GM19395 (cell line): ENCODE results near the gene GPM6B.

Experiments used
- ATAC-seq: cut with Tn5 transposase; IDR thresholded peaks from one replicate; pipeline ENCODE4 v1.9.1; 2021; ENCODE audit warnings: mild to moderate bottlenecking, moderate library complexity; ENCODE audit not compliant: unreplicated experiment

Gene GPM6B, protein sequence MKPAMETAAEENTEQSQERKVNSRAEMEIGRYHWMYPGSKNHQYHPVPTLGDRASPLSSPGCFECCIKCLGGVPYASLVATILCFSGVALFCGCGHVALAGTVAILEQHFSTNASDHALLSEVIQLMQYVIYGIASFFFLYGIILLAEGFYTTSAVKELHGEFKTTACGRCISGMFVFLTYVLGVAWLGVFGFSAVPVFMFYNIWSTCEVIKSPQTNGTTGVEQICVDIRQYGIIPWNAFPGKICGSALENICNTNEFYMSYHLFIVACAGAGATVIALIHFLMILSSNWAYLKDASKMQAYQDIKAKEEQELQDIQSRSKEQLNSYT

DNA sequence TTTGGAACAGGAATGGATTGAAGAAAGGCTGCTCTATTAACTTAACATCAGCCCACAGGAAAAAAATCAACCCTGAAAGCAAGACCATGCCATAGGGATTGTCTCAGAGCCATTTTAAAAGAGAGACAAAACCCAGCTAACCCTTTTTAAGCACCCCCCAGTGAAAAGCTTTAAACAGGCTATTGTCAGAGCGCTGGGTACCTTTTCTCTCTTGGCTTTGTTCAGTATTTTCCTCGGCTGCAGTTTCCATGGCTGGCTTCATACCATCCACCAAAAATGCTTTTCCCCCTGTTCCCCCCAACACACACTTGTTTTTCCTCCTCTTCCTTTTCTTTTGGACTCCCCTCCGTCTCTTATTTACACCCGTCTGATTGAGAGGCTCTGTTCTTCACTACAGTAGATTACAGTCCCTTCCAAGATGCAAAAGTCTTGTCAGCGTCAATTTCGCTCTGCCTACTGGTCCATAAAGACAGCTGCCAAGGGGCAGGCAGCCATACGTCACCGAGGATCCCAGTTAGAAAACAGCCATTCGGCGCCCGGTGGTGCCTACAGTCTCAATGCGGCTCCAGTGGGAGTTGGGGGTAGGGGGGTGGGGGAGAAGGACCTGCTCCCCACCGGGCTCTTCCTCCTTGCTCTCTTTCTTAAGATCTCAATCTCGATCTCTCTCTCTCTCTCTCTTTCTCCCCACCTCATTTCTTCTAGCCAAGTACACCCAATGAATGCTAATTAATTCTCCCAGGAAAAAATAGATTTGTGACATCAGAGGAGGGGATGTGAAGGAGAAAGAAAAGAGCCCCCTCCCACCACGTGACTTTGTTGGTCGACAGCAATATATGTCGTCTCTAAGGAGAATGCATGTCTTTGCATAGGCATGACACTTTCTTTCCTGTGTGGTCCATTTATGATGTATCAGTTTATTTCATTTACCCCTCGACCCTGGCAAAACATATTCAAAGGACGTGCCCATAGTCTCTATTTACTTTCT lies at the start of gene GPM6B:
TSS of gene GPM6B (minus strand) at position 451 of the 985 bp plus-strand sequence. CDS start at position 262, 189 bp downstream.
- no peak for ATAC-seq

DNA sequence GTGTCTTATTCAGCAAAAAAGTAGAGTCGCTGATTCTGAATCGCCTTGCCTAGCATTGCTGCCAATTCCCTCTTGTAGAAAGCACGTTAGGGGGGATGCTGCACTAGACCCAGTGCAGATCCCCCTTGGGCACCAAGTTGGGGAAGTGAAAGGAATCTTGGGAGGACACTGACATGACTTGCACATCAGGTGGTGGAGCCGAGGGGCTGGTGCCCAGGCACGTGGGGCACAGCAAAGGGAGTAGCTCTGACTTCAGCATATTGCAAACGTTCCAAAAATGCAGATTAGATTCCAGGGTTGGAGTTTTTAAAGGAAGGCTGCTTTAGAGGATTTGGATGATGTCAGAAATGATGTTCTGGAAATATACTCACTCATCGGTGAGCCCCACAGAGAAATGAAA lies 47.4 kb upstream of the GPM6B start:
- ATAC-seq: no peak

DNA sequence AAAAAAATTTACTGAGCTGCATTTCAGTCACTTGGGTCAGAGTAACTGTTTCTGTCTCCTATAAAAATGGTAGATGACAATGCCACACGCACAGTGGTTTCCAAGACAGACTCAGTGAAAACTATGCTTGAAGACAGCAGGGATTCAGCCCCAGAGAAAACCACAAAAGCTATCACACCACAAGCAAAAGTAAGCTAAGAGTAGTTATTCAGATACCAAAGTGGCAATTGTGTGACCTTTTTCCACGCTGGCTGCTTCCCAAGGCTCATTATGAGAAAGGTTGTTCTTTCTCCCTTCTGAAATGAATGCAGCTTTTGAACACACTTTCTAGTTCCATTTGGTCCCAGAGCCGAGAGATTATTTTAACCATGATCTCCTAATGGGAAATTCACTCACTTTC lies 46.4 kb upstream of the GPM6B start:
- no peak for ATAC-seq

DNA sequence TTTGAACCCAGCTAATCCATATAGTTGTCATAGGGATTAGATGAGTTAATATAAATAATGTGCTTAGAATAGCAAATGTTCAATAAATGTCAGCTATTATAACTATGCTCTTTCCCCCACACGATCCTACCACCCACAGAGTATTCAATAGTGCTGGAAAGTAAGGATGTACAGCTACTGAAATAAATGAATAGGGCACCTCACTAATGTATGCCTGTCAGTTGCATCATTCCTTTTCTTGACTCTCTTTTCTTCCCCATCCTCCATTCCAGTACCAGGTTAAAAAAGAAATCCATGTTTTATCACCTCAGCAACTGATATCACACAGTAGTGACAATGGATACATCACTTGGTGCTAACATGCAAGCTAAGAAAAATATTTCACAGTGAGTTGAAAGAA lies 42.8 kb upstream of the GPM6B start:
- no peak for ATAC-seq

DNA sequence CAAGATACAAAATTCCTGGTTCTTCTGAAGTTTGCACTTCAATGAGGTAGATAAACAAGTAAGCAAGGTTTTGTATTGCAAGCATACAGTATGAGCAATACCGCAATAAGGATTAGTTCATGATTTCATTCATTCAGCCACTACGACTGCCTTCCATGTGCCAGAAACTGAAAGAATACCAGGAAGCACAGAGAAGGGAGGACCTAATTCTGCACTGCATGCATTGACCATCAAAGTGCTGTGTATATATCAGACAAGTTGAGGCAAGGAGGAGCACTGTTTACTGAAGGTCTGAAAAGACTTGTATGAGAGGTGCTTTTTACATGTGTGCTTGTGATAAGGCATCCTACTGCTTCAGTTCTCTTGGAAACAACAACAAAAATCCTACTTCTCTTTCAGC lies 40.9 kb upstream of the GPM6B start:
- no peak for ATAC-seq

DNA sequence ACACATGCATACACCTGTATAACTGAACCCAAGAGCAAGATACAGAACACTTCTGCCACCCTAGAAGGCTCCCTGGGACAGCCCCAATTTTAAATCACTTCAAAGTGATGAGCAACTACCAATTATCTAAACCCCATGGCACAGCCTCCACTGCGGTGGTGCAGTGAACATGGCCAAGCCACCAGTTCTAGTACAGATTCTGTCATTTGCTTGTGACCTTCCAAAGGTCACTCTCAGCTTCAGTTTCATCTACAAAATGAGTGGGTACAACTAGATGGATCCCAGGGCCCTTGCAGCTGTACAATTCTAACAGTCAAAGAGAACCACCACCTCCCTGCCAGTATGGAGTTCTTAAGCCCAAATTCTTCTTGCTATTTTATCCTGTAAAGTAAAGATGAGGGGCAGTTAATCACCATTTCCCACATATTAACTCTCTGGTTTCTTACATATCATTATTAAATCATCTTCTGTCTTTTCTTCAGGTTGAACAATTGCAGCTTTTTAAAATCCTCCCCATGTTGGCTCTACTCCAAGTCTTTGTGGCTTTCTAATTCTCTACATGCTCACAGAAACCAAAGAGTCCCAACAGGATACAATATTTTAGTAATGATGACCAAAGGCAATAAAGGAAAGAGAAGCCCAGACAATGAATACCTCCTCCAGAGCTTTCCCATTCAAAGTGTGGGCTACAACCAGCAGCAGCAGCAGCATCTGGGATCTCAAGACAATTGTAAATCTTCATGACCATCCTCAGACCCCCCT lies 39.0 kb upstream of the GPM6B start:
- no peak for ATAC-seq

DNA sequence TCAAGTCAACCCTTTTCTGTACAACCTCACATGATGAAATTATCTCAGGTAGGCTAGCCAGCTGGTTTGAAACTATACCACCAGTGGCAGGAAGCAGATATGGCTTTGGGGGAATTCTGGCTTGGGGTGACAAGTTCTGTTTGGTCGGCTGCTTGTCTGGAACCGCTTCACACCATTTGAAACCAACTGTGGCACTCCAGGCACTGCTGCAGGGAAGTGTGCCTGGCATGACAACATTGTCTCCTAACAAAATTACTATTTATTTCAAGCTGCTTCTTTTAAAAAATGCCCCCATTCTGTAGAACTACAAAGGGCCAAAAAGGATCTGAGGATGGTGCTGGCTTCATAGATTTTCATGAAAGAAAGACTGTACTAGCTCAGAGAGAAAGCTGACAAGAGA lies 37.1 kb upstream of the GPM6B start:
- ATAC-seq: no peak

DNA sequence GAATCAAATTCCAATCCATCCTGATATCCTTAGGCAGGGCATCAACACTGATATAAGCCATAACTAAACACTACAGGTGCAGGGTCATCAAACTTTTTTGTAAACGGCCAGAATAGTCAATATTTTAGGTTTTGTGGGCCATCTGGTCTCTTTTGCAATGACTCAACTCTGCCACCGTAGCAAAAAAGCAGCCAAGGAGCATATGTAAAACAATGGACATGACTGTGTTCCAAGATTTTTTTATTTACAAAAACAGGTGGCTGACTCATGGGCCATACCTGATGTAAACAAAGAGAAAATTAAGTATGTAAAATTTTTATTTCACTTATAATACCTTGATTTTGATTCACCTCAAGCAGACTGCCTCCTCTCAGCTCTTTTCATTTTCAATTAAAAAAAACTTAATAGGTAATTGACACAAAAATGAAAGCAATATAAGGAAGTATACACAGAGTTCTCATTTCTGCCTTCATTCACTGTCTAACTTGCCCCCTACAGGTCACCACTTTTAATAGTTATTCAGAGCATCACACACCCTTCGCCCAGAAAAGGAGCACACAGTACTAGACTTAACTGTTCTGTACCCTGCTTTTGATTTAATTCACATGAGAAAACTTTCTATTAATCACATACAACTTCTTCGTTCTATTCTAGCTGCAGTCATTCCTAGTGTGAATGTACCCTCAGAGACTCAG lies 35.3 kb upstream of the GPM6B start:
- peak; percentile 84 for ATAC-seq

DNA sequence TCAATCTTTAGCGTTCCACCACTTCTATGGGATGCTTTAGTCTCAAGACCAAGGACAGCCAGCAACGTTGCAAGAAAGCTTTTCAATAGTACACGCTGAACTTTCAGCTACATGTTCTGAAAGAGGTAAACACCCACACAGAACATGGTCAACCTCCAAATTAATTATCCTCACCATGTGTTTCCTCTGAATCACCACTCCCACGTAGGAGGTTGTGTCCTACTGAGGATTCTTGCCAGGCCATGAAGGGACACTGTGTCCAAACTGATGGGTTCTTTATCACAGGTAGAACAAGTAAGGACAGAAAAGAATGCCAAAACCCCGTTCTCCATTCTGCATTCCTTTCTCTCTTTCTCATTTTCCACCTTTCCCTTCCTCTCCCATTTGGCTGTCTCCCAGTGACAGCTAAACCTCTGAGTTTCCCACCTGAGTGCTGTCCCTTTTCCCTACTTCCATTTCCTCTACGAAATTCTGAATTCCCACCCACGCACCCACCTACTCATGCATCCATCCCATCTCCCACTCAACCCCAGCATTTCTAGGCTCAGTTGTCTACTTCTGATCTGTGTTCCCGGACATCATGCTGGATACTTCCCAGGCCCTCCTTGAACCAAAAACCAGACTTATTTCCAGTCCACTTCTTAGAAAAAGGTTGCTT lies 29.0 kb upstream of the GPM6B start:
- no peak for ATAC-seq

DNA sequence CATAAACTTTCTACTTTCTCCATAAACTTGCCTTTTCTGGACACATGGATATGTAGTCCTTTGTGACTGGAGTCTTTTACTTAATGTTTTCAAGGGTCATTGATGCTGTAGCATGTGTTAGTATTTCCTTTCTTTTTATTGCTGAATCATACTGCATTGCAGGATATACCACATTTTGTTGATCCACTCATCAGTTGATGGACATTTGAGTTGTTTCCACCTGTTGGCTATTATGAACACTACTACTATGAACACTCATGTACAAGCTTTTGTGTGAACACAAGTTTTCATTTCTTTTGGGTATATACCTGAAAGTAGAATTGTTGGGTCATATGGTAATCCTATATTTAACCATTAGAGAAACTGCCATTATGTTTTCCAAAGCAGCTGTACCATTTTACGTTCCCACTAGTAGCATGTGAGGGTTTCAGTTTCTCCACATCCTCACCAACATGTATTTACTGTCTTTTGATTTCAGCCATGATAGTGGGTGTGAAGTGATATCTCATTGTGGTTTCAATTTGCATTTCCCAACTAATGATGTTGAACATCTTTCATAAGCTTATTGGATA lies 26.3 kb upstream of the GPM6B start:
- ATAC-seq: no peak

DNA sequence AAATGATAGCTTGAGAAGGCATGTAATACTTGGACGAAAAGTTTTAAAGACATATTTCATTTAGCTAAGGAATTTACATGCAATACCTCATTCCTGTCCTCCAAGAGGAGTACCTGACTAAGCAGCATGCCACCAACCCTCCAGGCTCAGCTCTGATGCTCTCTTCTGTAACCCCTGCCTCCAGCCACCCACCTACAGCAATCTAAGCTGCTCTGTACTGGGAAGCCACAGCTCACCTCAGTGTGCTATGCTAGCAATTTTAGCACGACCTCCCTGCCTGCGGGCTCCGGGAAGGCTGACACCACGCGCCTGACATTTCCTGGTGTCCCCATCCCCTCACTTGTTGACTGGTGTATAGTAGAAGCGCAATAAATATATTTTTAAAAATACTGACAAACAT lies 23.2 kb upstream of the GPM6B start:
- no peak for ATAC-seq

DNA sequence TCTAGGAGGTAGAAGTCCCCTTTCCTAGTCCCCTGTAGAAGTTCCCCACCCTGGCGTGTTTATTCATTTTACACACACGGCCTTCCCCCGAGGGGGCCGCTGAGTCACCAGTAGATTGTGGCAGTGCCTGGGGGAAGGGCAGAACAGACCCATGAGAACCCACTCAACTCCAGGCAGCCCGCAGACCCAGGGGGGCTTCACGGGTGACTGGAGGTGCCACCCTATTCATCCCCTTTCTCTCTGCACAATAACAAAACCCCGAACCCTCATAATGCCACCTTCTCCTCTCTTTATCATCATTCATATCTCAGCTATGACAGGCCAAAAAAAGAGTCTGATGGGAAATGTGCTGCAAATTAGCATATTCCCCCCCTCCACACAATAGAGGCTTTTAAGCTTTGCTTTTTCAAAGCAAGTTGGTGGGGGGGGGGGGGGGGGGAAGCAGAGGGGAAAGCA lies 20.4 kb upstream of the GPM6B start:
- no peak for ATAC-seq

DNA sequence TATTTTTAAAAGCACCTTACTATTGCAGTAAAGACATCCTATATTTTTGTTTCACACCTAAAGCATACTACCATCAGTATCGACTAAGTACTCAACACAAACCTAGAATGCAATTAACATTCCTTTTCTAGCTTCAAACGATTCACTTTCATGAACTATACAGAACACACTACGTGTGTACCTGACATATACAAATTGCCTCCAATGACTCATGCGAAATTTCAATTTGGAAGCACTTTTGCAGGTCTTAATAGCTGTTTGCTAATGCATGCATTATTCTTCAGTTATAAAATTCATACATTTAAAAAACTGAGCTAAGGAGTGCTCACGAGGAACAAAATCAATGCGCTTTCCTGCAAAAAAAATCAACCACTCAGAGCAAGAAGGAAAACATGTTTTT lies 19.7 kb upstream of the GPM6B start:
- ATAC-seq: no peak

DNA sequence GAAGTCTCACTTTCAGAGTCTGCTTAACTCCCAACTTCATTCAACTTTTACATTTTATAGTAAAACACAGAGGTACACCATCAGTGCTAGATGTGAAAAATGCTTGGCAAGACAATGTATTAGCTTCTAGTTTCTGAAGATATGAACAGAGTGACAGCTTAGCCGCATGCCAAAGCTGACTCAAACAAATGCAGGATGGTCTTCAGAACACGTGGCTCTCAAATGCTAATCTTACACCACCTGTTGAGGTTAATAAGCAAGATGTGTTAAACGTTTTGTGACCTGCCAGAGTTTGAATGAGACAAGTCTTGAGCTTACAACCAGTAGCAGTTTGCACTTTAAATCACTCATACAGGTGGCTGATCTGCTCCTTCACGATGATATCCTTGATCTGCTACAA lies 18.9 kb upstream of the GPM6B start:
- no peak for ATAC-seq

DNA sequence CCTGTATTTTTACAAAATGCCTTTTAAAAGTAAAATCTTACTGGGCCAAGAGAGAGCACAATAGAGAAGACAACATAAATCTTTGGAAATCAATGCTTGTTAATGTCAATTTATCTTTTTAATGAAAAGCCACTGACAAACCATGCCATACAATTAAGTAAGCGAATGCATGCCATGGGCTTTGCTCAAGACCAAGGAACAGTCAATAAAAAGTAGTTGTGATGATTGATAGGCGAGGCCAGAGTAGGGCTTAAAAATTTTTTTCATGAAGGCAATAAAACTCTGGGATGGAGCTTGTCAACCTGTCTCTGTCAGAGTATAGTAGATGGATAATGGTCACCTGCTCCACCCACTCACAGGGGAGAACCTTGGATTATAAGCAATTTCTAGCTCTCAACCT lies 17.5 kb upstream of the GPM6B start:
- no peak for ATAC-seq

DNA sequence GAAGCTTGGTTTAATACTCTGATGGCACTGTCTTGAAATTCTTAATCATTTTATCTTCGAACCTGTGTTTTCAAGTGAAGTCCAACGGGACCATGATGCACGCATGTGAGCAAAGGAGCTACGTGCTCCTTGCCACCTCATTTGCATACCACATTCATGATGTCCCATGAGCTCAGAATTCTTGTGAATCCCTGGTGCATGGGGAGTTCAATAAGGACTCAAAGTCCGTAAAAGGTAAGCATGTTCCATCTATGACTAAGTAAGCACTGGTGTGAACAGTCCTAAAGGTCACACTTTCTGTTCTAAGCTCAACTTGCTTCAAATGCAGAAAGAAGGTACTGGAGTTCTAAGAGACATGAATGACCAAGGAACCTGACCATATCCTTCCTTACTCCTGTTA lies 13.1 kb upstream of the GPM6B start:
- no peak for ATAC-seq

DNA sequence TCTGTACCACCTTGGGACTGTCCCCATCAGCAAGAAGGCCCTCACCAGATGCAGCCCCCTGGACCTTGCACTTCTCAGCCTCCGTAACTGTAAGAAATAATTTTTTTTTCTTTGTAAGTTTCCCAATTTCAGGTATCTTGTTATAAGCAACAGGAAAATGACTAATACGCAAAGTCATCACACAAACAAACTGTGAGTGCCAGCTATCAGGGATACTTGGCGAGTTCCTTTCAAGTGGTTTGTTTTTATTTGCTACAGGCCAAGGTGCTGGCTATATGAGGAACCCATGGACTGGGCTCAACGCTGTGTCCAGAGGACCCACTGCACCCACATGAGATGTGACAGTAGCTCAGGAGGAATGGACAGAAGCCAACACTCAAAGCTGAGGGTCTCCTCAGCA lies 11.5 kb upstream of the GPM6B start:
- no peak for ATAC-seq

DNA sequence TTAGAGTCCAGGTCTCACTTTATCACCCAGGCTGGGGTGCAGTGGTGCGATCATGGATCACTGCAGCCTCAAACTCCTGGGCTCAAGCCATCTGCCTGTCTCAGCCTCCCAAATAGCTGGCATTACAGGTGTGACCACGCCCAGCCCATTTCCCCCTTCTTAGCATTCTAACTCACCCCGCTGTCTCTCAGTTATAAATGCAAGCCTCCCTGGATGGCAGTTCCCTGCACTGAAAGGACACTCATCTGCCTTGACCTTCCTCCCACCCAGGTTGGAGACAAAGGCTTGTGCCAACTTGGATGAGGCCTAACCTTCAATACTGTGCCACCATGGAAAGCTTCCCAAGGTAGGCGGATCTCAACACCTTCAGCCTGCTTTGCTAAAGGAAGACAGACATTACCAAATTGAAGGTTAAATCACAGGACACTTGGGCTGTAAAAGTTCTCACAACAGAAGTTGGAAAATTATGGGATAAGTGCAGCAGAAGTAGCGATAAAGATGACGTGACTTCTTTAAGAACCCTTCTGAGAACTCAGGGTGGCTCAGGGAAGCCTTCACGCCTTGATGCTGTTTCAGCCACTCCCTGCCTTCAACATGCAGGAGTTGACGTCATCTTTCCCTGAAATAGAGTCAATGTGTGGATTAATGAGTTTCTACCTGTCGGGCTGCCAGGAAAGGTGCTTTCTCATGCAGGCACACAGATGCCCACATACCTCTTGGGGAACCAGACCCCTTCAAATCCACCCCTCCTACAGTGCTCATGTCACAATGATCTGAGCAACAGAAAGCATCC lies 10.6 kb upstream of the GPM6B start:
- ATAC-seq: no peak

DNA sequence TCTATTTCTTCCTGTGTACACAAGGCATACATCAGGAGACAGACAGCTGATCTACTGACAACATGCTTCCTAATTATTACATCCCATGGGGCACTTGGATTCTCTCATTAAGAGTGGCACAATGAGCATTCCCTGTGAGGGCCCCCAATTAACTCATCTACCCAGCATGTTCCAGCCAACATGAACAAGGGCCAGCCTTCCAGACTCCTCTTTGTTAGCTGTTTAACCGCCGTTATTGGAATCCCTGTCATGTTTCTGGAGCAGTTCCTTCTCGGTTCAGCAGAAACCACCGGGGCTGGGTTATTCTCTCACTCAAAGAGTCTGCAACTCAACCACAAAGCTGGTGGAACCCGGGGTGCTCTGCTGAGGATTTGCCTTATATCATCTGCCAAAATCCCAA lies 9.9 kb upstream of the GPM6B start:
- ATAC-seq: no peak
